ENCODE results near the gene CCDC107.
"Not testable (repeated sequence)": the region's sequence is repeated elsewhere in the genome, so short reads cannot be mapped to it uniquely, and the experiment has no call there.

DNA sequence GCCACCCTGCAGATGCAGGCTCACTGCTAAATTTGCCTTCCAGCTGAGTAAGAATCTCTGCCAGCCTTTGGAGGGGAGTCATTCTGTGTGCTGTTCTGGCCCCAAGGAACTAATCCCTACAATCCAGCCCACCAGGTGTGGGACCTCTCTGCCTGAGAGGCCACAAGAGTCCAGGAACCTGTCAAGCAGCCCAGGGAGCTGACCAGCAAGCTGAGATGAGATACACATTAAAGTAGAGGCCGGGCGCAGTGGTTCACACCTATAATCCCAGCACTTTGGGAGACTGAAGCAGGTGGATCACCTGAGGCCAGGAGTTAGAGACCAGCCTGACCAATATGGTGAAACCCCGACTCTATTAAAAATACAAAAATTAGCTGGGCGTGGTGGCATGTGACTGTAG, 46.0 kb upstream of the CCDC107 start:
- TF ChIP-seq, protein P1, sequence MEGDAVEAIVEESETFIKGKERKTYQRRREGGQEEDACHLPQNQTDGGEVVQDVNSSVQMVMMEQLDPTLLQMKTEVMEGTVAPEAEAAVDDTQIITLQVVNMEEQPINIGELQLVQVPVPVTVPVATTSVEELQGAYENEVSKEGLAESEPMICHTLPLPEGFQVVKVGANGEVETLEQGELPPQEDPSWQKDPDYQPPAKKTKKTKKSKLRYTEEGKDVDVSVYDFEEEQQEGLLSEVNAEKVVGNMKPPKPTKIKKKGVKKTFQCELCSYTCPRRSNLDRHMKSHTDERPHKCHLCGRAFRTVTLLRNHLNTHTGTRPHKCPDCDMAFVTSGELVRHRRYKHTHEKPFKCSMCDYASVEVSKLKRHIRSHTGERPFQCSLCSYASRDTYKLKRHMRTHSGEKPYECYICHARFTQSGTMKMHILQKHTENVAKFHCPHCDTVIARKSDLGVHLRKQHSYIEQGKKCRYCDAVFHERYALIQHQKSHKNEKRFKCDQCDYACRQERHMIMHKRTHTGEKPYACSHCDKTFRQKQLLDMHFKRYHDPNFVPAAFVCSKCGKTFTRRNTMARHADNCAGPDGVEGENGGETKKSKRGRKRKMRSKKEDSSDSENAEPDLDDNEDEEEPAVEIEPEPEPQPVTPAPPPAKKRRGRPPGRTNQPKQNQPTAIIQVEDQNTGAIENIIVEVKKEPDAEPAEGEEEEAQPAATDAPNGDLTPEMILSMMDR (conservative IDR thresholded peaks at IDR 0.05 in 1 of 2, IDR thresholded peaks at IDR 0.05 in 1 of 2; ENCODE audit: low read depth in 1 of 2, low read length in 2 of 2), result not testable (repeated sequence)
- TF ChIP-seq EZH2 (IDR thresholded peaks at IDR 0.05; ENCODE audit: low read length, missing control alignments), result not testable (repeated sequence)

All from fibroblast of lung (primary cell).